ENCODE measurements around the gene DYNLT2B.
"Not testable (repeated sequence)": the region's sequence is repeated elsewhere in the genome, so short reads cannot be mapped to it uniquely, and the experiment has no call there.

The DYNLT2B gene

DNA sequence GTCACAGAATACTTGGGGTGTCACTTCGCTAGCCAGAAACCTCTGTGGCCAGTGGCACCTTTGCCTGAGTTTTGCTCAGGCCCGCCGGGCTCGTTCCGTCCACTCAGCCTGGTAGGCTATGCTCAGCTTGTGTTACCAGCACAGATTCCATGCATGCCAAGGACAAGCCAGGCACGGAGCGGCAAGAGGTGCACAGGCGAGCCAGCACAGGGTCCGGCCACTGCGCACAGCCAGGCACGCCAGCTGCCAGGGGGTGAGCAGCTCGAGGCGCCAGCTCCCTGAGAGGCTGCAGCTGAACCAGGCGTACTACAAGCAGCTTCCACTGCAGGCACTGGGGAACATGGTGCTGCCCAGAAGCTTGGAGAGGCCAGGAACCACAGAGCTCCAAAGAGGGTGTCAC is 45.2 kb downstream of the DYNLT2B start:
- DNase-seq (ENCODE audit: low read depth in 2 of 2), result no peak

DNA sequence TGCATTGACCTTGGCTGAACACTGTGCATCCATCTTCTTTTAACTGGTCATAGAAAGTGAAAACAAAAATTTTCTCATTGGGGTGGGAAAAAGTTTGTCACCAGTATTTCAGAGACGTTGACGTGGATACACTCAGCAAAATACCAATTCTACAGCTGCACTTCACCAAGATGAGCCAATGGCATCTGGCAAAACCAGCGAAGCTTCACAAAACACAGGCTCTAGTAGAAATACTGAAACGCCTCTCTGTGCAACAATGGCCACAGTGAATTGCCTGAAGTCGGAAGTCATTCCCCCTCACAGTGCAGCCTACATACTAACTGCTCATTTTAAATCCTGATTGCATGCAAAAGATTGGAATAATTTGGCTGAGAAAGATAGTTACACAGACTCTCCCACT is 47.5 kb downstream of the DYNLT2B start:
- DNase-seq (ENCODE audit: low read depth in 2 of 2), result no peak

DNA sequence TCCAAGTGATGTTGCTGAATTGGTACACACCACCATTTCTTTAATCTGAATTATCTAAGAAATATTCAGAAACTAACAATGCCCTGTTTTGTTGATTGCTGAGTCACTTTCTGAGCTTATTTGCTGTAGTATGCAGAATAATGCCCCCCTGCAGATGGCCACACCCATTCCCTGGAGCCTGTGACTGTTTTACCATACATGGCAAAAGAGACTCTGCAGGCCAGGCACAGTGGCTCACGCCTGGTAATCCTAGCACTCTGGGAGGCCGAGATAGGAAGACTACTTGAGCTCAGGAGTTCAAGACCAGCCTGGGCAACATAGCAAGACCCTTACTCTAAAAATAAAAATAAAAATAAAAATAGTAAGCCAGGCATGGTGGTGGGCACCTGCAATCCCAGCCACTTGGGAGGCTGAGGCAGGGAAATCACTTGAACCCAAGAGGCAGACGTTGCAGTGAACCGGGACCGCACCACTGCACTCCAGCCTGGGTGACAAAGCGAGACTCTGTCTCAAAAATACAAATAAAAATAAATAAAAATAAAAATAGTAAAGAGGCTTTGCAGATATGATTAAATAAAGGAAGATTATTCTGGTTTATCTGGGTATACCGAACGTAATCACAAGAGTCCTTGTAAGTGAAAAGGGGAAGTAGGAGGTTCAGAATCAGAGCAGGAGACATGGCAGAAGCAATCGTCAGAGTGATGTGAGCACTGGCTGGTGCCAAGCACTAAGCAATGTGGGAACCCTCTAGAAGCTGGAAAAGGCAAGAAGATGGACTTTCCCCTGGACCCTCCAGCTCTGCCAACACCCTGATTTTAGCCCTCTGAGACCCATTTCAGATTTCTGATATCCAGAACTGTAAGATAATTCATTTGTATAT is 49.5 kb downstream of the DYNLT2B start:
- peak in 1 of 2 experiments; percentile 30 for DNase-seq (ENCODE audit: low read depth in 2 of 2)

DNA sequence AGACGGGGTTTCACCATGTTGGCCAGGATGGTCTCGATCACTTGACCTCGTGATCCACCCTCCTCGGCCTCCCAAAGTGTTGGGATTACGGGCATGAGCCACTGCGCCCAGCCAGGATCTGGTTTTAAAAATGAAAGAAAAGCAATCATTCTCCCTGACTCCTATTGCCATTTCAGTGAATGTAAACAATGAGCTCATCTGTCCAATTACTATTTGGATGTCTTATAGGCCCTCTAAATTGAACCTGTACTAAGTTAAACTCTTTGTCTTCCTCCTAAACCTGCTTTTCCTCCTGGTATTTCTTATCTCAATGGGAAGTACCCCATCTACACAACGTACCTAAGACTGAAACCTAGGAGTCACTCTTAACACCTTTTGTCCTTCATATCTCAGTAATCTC is 54.2 kb downstream of the DYNLT2B start:
- DNase-seq (ENCODE audit: low read depth in 2 of 2), result no peak

DNA sequence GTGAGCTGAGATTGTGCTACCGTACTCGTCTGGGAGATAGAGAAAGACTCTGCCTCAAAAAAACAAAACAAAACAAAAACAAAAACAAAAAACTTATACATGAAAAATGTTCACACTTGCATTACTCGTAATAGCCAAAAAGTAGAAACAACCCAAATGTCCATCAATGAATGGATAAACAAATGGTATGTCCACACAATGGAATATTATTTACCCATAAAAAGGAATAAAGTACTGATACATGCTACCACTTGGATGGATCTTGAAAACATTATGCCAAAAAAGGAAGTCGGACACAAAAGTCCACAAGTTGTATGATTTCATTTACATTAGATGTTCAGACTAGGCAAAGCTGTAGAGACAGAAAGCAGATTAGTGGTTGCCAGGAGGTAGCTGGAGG is 57.3 kb downstream of the DYNLT2B start:
- no peak for DNase-seq (ENCODE audit: low read depth in 2 of 2)

DNA sequence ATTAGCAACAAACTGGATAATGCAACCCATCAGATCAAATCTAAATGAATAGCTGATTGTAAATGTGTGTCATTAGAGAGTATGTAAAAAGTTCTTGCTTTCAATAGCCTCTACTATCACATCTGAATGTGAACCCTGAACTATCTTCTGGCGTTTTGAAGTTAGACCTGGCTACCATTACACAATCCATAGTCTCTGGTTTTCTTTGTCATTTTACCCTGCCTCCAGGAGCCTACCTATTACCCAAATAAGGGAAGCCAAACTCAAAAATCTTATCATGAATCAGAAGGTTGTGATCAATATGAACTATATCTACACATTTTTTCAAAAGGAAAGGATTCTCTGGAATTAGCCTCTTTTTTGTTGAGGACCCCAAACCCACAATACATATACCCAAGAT is 62.3 kb downstream of the DYNLT2B start:
- DNase-seq (ENCODE audit: low read depth in 2 of 2), result no peak

DNA sequence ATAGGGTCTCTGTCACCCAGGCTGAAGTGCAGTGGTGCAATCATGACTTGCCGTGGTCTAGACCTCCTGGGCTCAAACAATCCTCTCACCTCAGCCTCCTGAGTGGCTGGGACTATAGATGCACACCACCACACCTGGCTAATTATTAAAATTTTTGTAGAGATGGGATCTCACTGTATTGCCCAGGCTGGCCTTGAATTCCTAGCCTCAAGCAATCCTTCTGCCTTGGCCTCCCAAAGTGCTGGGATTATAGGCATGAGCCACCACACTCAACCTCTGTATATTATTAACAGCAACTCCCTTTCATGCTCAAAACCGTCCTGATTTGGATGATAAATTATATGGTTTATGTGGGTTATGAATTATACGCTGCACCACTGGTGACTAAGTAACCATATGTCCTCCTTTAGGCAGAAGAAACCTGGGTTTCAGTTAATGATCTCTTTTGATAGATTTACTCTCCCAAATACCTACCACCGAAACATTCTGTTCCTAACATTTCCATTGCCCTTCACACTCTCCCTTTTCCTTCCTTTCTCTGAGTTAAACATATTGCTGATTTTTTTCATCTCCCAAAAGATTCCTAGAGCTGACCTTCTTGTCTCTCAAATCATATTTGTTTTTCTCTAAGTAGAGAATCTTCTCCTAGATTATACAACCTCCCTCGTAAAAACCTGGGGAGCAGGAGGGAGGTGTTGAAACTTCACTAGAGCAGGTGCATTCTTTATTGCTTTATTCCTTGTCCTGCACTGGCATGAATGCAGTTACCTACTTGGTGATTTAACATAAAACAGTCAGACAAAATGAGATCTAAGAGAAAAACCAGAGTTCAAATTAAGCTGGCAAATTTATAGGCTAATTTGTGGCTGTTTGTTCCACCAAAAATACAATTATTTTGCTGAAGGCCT is 63.4 kb downstream of the DYNLT2B start:
- no peak for DNase-seq (ENCODE audit: low read depth in 2 of 2)

DNA sequence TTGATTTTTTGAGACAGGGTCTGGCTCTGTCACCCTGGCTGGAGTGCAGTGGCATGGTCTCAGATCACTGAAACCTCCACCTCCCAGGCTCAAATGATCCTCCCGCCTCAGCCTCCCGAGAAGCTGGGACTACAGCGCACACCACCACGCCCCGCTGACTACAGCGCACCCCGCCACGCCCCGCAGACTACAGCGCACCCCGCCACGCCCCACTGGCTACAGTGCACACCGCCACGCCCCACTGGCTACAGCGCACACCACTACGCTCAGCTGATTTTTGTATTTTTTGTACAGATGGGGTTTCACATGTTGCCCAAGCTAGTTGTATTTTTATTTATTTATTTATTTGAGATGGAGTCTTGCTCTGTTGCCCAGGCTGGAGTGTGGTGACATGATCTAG is 66.1 kb downstream of the DYNLT2B start:
- DNase-seq (ENCODE audit: low read depth in 2 of 2), result no peak

DNA sequence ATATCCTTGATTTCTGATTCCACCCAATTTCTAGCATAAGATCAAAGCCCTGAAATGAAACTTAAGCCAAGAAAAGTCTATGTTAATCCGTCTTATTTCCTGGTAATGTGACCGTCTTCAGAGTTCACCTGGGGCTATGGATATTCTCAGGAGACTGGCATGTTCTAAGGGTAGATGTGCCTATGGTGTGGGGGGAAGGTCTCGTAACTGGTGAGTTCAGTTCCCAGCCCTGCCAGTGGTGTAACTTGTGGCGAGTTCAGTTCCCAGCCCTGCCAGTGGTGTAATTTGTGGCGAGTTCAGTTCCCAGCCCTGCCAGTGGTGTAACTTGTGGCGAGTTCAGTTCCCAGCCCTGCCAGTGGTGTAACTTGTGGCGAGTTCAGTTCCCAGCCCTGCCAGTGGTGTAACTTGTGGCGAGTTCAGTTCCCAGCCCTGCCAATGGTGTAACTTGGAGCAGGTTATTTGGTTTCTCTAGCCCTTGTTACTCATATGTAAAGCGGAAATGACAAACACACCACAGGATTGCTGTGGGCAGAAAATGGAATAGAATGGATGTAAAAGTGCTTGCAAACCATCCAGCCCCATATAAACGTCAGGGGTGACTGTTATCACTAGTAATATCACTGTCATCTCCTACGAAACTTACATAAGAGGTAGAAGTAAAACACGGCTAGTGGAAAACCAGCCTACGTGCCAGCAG is 71.3 kb downstream of the DYNLT2B start:
- DNase-seq (ENCODE audit: low read depth in 2 of 2), result peak; percentile 14

DNA sequence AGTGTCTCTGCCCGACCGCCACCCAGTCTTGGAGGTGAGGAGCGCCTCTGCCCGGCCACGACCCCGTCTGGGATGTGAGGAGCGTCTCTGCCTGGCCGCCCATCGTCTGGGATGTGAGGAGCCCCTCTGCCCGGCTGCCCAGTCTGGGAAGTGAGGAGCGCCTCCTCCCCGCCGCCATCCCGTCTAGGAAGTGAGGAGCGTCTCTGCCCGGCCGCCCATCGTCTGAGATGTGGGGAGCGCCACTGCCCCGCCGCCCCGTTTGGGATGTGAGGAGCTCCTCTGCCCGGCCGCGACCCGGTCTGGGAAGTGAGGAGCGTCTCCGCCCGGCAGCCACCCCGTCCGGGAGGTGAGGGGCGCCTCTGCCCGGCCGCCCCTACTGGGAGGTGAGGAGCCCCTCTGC is 73.9 kb downstream of the DYNLT2B start:
- DNase-seq (ENCODE audit: low read depth in 2 of 2), result not testable (repeated sequence)

DNA sequence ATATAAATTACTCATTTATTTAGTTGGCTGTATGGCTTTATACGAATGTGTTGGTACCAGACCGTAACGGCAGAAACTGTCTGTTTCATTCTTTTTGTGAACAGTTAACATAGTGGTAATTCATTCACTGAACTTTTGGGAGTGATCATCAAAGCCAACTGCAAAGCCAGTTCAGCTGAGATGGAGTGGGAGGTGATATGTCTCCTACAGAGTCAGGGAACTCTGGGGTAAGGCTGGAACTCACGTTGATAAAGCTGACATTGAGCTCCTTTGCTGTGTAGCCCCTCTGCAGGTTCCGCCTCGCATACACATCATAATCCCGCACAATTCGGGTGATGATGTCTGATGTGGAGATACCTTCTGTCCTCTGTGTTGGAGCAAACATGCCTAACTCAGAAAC is 76.3 kb downstream of the DYNLT2B start:
- no peak for DNase-seq (ENCODE audit: low read depth in 2 of 2)
